ENCODE results near the gene RARRES1.

Gene RARRES1

DNA sequence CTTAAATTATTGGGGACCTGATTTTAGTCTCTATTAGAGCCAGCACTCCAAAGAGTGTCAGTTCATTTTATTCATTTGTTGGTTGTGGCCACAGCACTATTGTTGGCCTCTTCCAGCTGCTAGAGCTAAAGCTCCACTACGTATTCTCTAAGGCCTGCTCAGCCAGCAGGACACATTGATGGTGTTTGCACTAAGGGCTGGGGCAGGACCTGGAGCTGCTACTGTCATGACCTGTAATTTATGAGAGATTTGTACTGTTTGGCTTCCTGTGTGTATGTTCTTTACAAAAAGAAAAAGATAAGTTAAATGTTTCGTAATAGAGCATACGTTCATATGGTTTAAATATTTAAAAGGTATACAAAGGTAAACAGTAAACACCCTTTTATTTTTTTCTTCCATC, 79.8 kb downstream of the RARRES1 start:
- Histone ChIP-seq H3K4me3 (ENCODE audit: low read length in 2 of 2) (no peak overlapping the region), H3K4me1 (ENCODE audit: control insufficient read depth in 2 of 2, insufficient read depth in 2 of 2, low read length in 2 of 2) (no peaks in the 10 kb centered on the region), H3K9ac (ENCODE audit: low read depth in 1 of 2, low read length in 2 of 2) (no peak overlapping the region), H3K27ac (ENCODE audit: low read depth in 2 of 2, low read length in 2 of 2) (no peak overlapping the region), H3K9me3 (ENCODE audit: control insufficient read depth in 2 of 2, low read length in 2 of 2) (no peaks in the 10 kb centered on the region), H3K36me3 (ENCODE audit: control insufficient read depth in 2 of 2, insufficient read depth in 2 of 2, low read length in 2 of 2) (peaks cover 34 to 54% of the 10 kb centered on the region in 2 donors), H3K27me3 (ENCODE audit: control insufficient read depth in 2 of 2, insufficient read depth in 2 of 2, low read length in 2 of 2) (no peaks in the 10 kb centered on the region)

DNA sequence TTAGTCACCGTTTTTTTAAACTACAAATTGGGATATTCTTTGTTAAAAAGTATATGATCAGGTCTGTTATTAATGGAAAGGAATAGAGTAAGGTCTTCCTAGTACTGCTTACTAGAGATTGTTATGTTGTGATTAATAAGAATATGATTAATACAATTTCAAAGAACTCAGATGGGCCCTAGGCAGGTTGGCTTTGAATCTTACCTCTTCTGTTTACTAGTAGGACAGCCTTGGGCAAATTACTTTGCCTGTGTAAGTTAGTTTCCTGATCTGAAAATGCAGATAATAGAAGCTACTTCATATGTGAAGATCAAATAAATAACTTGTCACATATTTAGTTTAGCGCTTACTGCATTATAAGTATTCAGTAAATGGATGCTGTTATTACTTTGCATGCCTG, 81.1 kb downstream of the RARRES1 start:
- peaks cover 32 to 64% of the 10 kb centered on the region in 2 donors for H3K36me3 ChIP-seq (ENCODE audit: control insufficient read depth in 2 of 2, insufficient read depth in 2 of 2, low read length in 2 of 2)

DNA sequence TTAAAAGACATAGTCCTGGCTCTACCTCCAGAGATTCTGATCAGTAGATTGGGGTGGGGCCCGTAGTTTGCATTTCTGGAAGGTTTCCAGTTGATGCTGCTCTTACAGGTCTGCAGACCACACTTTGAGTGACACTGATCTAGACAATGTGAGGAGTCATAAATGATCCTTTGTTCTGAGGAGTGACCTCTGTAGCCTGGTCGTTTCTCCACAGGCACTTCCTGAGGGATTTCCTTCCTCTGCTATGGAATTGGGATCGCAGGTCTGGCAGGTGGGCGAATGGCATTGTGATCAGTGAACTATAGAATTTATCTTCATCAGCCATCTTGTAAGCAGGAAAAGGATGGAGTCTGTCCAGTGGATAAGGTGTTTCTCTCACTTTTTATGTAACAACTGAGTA, 82.5 kb downstream of the RARRES1 start:
- Histone ChIP-seq H3K36me3 (ENCODE audit: control insufficient read depth in 2 of 2, insufficient read depth in 2 of 2, low read length in 2 of 2) (peaks cover 24 to 55% of the 10 kb centered on the region in 2 donors), H3K27me3 (ENCODE audit: control insufficient read depth in 2 of 2, insufficient read depth in 2 of 2, low read length in 2 of 2) (no peaks in the 10 kb centered on the region), H3K27ac (ENCODE audit: low read depth in 2 of 2, low read length in 2 of 2) (no peak overlapping the region)

More for the DNA sequence above, 81.1 kb downstream of the RARRES1 start:
- no peak overlapping the region for H3K4me3 ChIP-seq (ENCODE audit: low read length in 2 of 2)
- H3K9ac ChIP-seq (ENCODE audit: low read depth in 1 of 2, low read length in 2 of 2): no peak overlapping the region
- no peaks in the 10 kb centered on the region for H3K9me3 ChIP-seq (ENCODE audit: control insufficient read depth in 2 of 2, low read length in 2 of 2)
- no peaks in the 10 kb centered on the region for H3K27me3 ChIP-seq (ENCODE audit: control insufficient read depth in 2 of 2, insufficient read depth in 2 of 2, low read length in 2 of 2)
- no peak overlapping the region for H3K27ac ChIP-seq (ENCODE audit: low read depth in 2 of 2, low read length in 2 of 2)
- H3K4me1 ChIP-seq (ENCODE audit: control insufficient read depth in 2 of 2, insufficient read depth in 2 of 2, low read length in 2 of 2): no peaks in the 10 kb centered on the region

More for the DNA sequence above, 82.5 kb downstream of the RARRES1 start:
- Histone ChIP-seq H3K4me1 (ENCODE audit: control insufficient read depth in 2 of 2, insufficient read depth in 2 of 2, low read length in 2 of 2) (peaks cover 6 to 7% of the 10 kb centered on the region in 2 donors), H3K4me3 (ENCODE audit: low read length in 2 of 2) (no peak overlapping the region), H3K9ac (ENCODE audit: low read depth in 1 of 2, low read length in 2 of 2) (no peak overlapping the region), H3K9me3 (ENCODE audit: control insufficient read depth in 2 of 2, low read length in 2 of 2) (no peaks in the 10 kb centered on the region)
